HepG2 (cell line): ENCODE results near the gene NPTX2. TPM values are rescaled to one million over a fixed set of nuclear protein-coding genes. Genes with fewer than 3 reads are reported as not detected.

Source experiments
- ZNF225 ChIP-seq: sonication (generic); formaldehyde crosslinking; IDR thresholded peaks from 2 replicates; pipeline ENCODE4 v1.4.0; 2020; ENCODE audit warnings: mild to moderate bottlenecking, missing genetic modification reagents
- ZNF34 ChIP-seq: sonication (generic); formaldehyde crosslinking; IDR thresholded peaks from 2 replicates; pipeline ENCODE4 v1.4.0; 2020; ENCODE audit warnings: mild to moderate bottlenecking, missing genetic modification reagents, borderline replicate concordance
- ZNF788 ChIP-seq: sonication (generic); formaldehyde crosslinking; IDR thresholded peaks from 2 replicates; pipeline ENCODE4 v1.5.0; 2020; ENCODE audit warnings: mild to moderate bottlenecking, missing genetic modification reagents, borderline replicate concordance
- polyA plus RNA-seq, 8 experiments: library from polyadenylated mRNA; depleted of rRNA in 3 of 8; stranded (reverse) in 7 of 8; unstranded in 1 of 8; fragments of >200 nt; fragmentation: Illumina TruSeq in 4 of 8; extraction: Trizol in 4 of 8; gene quantifications; 2 replicates each; pipeline versions ENCODE4 v1.2.1 to v1.2.3, GENCODE V29; 2011 to 2016; ENCODE audit warnings: low read depth in 4 of 8, missing spikeins in 1 of 8, mixed read lengths in 1 of 8; ENCODE audit not compliant: insufficient read depth in 1 of 8
- total RNA-seq, 5 experiments: library from RNA; depleted of rRNA; stranded (reverse); fragments of >200 nt; fragmentation: Illumina TruSeq; extraction: Trizol; gene quantifications; 2 replicates each; pipeline ENCODE4 v1.2.3, GENCODE V29; 2016; ENCODE audit warnings: low read depth in 1 of 5
- TF ChIP-seq, protein P1 (sequence below): sonication (generic); formaldehyde crosslinking; IDR thresholded peaks from one replicate; pipeline ENCODE4 v1.5.1; 2020; ENCODE audit warnings: mild to moderate bottlenecking, missing genetic modification reagents; ENCODE audit errors: not compliant biosample characterization

The NPTX2 gene
- total and polyA plus RNA-seq, 2 of the 13 experiments (the other 11 are each of a cell fraction or from before 2014, with no cell fraction given) = not detected

DNA sequence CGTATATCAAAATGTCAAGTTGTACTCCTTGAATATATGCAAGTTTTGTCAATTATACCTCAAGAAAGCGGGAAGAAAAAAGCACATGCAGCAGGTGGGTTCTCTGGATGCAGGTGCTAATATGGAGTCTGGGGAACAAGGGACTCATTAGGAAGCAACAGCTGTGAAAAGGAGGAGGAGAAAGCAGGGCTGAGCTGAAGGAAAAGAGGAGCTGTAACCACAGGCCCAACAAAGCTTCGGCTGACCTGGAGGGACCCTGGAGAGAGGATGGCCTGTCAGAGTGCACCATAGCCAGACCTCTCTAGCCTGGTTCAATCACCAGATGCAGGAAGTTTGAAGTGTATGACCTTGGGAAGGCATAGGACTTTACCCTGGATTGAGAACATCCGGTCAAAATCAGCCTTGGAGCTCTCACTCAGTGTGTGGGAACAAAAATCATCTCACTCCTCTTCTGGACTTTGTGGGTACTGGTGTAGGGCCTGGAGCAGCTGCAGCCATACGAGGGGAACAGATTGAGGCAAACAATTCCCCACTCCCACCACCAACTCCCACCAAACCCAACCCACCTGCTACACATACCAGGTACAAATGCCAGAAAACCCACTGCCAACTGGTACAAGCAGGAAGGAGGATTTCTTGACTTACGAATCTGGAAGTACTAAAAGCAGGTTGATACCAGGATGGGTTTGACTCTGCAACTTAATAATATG is 36.7 kb downstream of the NPTX2 start (continued):
- TF ChIP-seq, protein P1, sequence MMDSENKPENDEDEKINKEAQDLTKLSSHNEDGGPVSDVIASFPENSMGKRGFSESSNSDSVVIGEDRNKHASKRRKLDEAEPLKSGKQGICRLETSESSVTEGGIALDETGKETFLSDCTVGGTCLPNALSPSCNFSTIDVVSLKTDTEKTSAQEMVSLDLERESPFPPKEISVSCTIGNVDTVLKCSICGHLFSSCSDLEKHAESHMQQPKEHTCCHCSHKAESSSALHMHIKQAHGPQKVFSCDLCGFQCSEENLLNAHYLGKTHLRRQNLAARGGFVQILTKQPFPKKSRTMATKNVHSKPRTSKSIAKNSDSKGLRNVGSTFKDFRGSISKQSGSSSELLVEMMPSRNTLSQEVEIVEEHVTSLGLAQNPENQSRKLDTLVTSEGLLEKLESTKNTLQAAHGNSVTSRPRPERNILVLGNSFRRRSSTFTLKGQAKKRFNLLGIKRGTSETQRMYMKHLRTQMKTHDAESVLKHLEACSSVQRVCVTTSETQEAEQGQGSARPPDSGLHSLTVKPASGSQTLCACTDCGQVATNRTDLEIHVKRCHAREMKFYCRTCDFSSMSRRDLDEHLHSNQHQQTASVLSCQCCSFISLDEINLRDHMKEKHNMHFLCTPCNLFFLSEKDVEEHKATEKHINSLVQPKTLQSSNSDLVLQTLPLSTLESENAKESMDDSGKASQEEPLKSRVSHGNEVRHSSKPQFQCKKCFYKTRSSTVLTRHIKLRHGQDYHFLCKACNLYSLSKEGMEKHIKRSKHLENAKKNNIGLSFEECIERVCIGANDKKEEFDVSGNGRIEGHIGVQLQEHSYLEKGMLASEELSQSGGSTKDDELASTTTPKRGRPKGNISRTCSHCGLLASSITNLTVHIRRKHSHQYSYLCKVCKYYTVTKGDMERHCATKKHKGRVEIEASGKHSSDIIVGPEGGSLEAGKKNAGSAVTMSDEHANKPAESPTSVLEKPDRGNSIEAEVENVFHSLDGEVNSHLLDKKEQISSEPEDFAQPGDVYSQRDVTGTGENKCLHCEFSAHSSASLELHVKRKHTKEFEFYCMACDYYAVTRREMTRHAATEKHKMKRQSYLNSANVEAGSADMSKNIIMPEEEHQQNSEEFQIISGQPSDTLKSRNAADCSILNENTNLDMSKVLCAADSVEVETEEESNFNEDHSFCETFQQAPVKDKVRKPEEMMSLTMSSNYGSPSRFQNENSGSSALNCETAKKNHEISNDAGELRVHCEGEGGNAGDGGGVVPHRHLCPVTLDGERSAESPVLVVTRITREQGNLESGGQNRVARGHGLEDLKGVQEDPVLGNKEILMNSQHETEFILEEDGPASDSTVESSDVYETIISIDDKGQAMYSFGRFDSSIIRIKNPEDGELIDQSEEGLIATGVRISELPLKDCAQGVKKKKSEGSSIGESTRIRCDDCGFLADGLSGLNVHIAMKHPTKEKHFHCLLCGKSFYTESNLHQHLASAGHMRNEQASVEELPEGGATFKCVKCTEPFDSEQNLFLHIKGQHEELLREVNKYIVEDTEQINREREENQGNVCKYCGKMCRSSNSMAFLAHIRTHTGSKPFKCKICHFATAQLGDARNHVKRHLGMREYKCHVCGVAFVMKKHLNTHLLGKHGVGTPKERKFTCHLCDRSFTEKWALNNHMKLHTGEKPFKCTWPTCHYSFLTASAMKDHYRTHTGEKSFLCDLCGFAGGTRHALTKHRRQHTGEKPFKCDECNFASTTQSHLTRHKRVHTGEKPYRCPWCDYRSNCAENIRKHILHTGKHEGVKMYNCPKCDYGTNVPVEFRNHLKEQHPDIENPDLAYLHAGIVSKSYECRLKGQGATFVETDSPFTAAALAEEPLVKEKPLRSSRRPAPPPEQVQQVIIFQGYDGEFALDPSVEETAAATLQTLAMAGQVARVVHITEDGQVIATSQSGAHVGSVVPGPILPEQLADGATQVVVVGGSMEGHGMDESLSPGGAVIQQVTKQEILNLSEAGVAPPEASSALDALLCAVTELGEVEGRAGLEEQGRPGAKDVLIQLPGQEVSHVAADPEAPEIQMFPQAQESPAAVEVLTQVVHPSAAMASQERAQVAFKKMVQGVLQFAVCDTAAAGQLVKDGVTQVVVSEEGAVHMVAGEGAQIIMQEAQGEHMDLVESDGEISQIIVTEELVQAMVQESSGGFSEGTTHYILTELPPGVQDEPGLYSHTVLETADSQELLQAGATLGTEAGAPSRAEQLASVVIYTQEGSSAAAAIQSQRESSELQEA (CRISPR knock-in tag) = no peak
- TF ChIP-seq ZNF225 (CRISPR knock-in tag) (no peak), ZNF788 (CRISPR knock-in tag) (no peak), ZNF34 (no peak)
